ENCODE data around the gene MB21D2. TPM values are rescaled to one million over a fixed set of nuclear protein-coding genes. Genes with fewer than 3 reads are reported as not detected.

MB21D2 gene
- total and polyA plus RNA-seq, 2 of the 8 experiments (the other 6 are each of a cell fraction or from before 2014, with no cell fraction given) = 10.0 to 21.0 TPM

GRCh38 chr3:192920411-192920810 is 2.8 kb upstream of the MB21D2 start (continued):
- no peak for TF ChIP-seq CHD7 (IDR thresholded peaks at IDR 0.05; ENCODE audit: insufficient replicate concordance, low read length)
- no peak for TF ChIP-seq SP2 (IDR thresholded peaks at IDR 0.05; ENCODE audit: low read length)
- no peak for TF ChIP-seq ATF2 (IDR thresholded peaks at IDR 0.05; ENCODE audit: low read length)

Data from H1 (cell line).